H1 (cell line): ENCODE results near the gene SLFN13. TPM values are rescaled to one million over a fixed set of nuclear protein-coding genes. Genes with fewer than 3 reads are reported as not detected.

Experiments
- CTCF ChIA-PET: fragments of 300-600 bp; sonication (Branson Sonifier 250); formaldehyde crosslinking; loops from one replicate; lab custom pipeline; 2021; ENCODE audit not compliant: partially characterized antibody; lab: Charles Lee
- POLR2A ChIA-PET: fragments of 300-600 bp; sonication (Branson Sonifier 250); formaldehyde crosslinking; loops from one replicate; lab custom pipeline; 2021; ENCODE audit warnings: inconsistent platforms; ENCODE audit not compliant: partially characterized antibody; lab: Charles Lee
- DNase-seq, 2 experiments: peaks; one replicate each; pipeline versions ENCODE4 v3.0.0 to v3.0.0-alpha.2; 2010 to 2022; ENCODE audit warnings: low spot score in 2 of 2, low read depth in 1 of 2, mixed read lengths in 1 of 2
- FAIRE-seq: peaks from 2 replicates; lab custom pipeline; 2011; peaks lifted over from hg19 to GRCh38; lab: Jason Lieb, UNC
- H2AFZ ChIP-seq: 2 replicates; pipeline ENCODE4 v1.8.1; 2012; ENCODE audit warnings: low read length, inconsistent platforms
- H2AK5ac ChIP-seq: 2 replicates; pipeline ENCODE4 v1.6.1; 2013; ENCODE audit warnings: low read depth, low read length
- H2BK120ac ChIP-seq: replicated peaks from 2 replicates; pipeline ENCODE3; 2013; ENCODE audit warnings: low read depth, low read length, inconsistent platforms
- H2BK12ac ChIP-seq: 2 replicates; pipeline ENCODE4 v1.6.1; 2013; ENCODE audit warnings: low read depth, low read length
- H2BK15ac ChIP-seq: 2 replicates; pipeline ENCODE4 v1.6.1; 2013; ENCODE audit warnings: low read length
- H2BK20ac ChIP-seq: 2 replicates; pipeline ENCODE4 v1.6.1; 2013; ENCODE audit warnings: low read length
- H2BK5ac ChIP-seq: 2 replicates; pipeline ENCODE4 v1.6.1; 2013; ENCODE audit warnings: low read depth, low read length
- H3K14ac ChIP-seq: 2 replicates; pipeline ENCODE4 v1.6.1; 2013; ENCODE audit warnings: inconsistent platforms; ENCODE audit not compliant: insufficient read length
- H3K18ac ChIP-seq: 2 replicates; pipeline ENCODE4 v1.6.1; 2013; ENCODE audit warnings: low read length; ENCODE audit errors: extremely low read depth
- H3K23ac ChIP-seq: 2 replicates; pipeline ENCODE4 v1.6.1; 2013; ENCODE audit warnings: inconsistent platforms; ENCODE audit not compliant: insufficient read length
- H3K23me2 ChIP-seq: 2 replicates; pipeline ENCODE4 v1.6.1; 2013; ENCODE audit warnings: low read depth, low read length
- H3K27ac ChIP-seq: 2 replicates; pipeline ENCODE4 v1.6.1; 2011; ENCODE audit warnings: low read depth, low read length, inconsistent platforms
- H3K27me3 ChIP-seq, 4 experiments: replicated peaks in 1 of 4; 1 replicate in 1 of 4; 2 replicates in 3 of 4; pipeline versions ENCODE4 v1.6.1 to v1.8.1; 2011 to 2013; ENCODE audit warnings: low read length in 3 of 4, mild to moderate bottlenecking in 3 of 4, inconsistent platforms in 2 of 4, mixed read lengths in 2 of 4, moderate library complexity in 1 of 4; ENCODE audit not compliant: control insufficient read depth in 3 of 4, insufficient read depth in 3 of 4; ENCODE audit errors: extremely low read depth in 1 of 4
- H3K36me3 ChIP-seq, 4 experiments: 2 replicates each; pipeline versions ENCODE4 v1.6.1 to v1.8.1; 2011 to 2013; ENCODE audit warnings: mild to moderate bottlenecking in 4 of 4, low read length in 3 of 4, moderate library complexity in 2 of 4, control low read depth in 1 of 4, inconsistent platforms in 1 of 4; ENCODE audit not compliant: insufficient read depth in 4 of 4, control insufficient read depth in 2 of 4
- H3K4ac ChIP-seq: replicated peaks from 2 replicates; pipeline ENCODE3; 2013; ENCODE audit warnings: low read length, low read depth, mixed read lengths, inconsistent platforms; ENCODE audit not compliant: insufficient read length
- H3K4me1 ChIP-seq, 4 experiments: replicated peaks in 1 of 4; 1 replicate in 1 of 4; 2 replicates in 3 of 4; pipeline versions ENCODE4 v1.6.1 to v1.8.1; 2011 to 2013; ENCODE audit warnings: low read length in 3 of 4, inconsistent platforms in 2 of 4, mixed read lengths in 1 of 4; ENCODE audit not compliant: insufficient read depth in 4 of 4, control insufficient read depth in 3 of 4
- H3K4me2 ChIP-seq, 2 experiments: 2 replicates each; pipeline versions ENCODE4 v1.6.1 to v1.8.1; 2011 to 2013; ENCODE audit warnings: low read depth in 2 of 2, low read length in 2 of 2, control low read depth in 1 of 2, inconsistent platforms in 1 of 2, mild to moderate bottlenecking in 1 of 2; ENCODE audit not compliant: insufficient read depth in 1 of 2
- H3K4me3 ChIP-seq, 4 experiments: fragments of 200-600, 300-600 bp in 1 of 4; sonication (generic), shearing (Covaris generic), sonication (Bioruptor Twin) in 1 of 4; 2 replicates each; pipeline versions ENCODE4 v1.5.1 to v1.8.1; 2011 to 2016; ENCODE audit warnings: low read length in 4 of 4, low read depth in 3 of 4, control low read depth in 2 of 4, inconsistent platforms in 2 of 4, mild to moderate bottlenecking in 2 of 4, mixed read lengths in 1 of 4, moderate library complexity in 1 of 4; ENCODE audit not compliant: insufficient read depth in 2 of 4; ENCODE audit errors: extremely low read depth in 1 of 4
- H3K56ac ChIP-seq: replicated peaks from 2 replicates; pipeline ENCODE3; 2013; ENCODE audit warnings: low read depth, mild to moderate bottlenecking, mixed read lengths, low read length, inconsistent platforms; ENCODE audit not compliant: insufficient read length
- H3K79me1 ChIP-seq: 2 replicates; pipeline ENCODE4 v1.6.1; 2013; ENCODE audit warnings: low read depth, low read length, control low read depth
- H3K79me2 ChIP-seq, 2 experiments: 2 replicates each; pipeline versions ENCODE4 v1.6.1 to v1.8.1; 2012 to 2013; ENCODE audit warnings: low read length in 2 of 2, mild to moderate bottlenecking in 2 of 2, inconsistent platforms in 1 of 2; ENCODE audit not compliant: insufficient read depth in 2 of 2, control insufficient read depth in 1 of 2
- H3K9ac ChIP-seq, 4 experiments: replicated peaks in 1 of 4; 1 replicate in 1 of 4; 2 replicates in 3 of 4; pipeline versions ENCODE4 v1.6.1 to v1.8.1; 2011 to 2013; ENCODE audit warnings: low read depth in 3 of 4, low read length in 3 of 4, control low read depth in 2 of 4, mild to moderate bottlenecking in 2 of 4, moderate library complexity in 2 of 4, inconsistent platforms in 1 of 4; ENCODE audit errors: extremely low read depth in 1 of 4
- H3K9me3 ChIP-seq, 2 experiments: 2 replicates each; pipeline versions ENCODE4 v1.6.1 to v1.8.1; 2012 to 2013; ENCODE audit warnings: mild to moderate bottlenecking in 2 of 2, moderate library complexity in 2 of 2, control low read depth in 1 of 2, inconsistent platforms in 1 of 2, low read depth in 1 of 2, low read length in 1 of 2, mixed read lengths in 1 of 2; ENCODE audit not compliant: insufficient read depth in 2 of 2
- H4K20me1 ChIP-seq, 2 experiments: replicated peaks in 1 of 2; 2 replicates each; pipeline versions ENCODE3 to v1.8.1; 2011 to 2013; ENCODE audit warnings: inconsistent platforms in 2 of 2, low read length in 2 of 2, mild to moderate bottlenecking in 1 of 2; ENCODE audit not compliant: insufficient read depth in 2 of 2, control insufficient read depth in 1 of 2
- H4K5ac ChIP-seq: 2 replicates; pipeline ENCODE4 v1.6.1; 2013; ENCODE audit warnings: low read length, low read depth, mixed read lengths, inconsistent platforms; ENCODE audit not compliant: insufficient read length
- H4K8ac ChIP-seq: 2 replicates; pipeline ENCODE4 v1.8.0; 2013; ENCODE audit warnings: mild to moderate bottlenecking, moderate library complexity, low read length, inconsistent platforms; ENCODE audit not compliant: insufficient read depth; ENCODE audit errors: extremely low read depth
- H4K91ac ChIP-seq: replicated peaks from 2 replicates; pipeline ENCODE3; 2013; ENCODE audit warnings: low read length, mixed read lengths, inconsistent platforms; ENCODE audit not compliant: insufficient read length
- CBX8 ChIP-seq: fragments of 300-800, 300-1000 bp; sonication (generic); IDR thresholded peaks from 2 replicates; pipeline ENCODE4 v1.7.1; 2016; ENCODE audit warnings: low read depth, low read length, borderline replicate concordance
- CEBPB ChIP-seq: IDR thresholded peaks from 2 replicates; pipeline ENCODE4 v1.6.1; 2012; ENCODE audit warnings: low read depth, low read length
- GABPA ChIP-seq: IDR thresholded peaks from 2 replicates; pipeline ENCODE4 v1.6.1; 2011; ENCODE audit warnings: mild to moderate bottlenecking, low read length, moderate library complexity, borderline replicate concordance; ENCODE audit not compliant: insufficient read depth
- JUND ChIP-seq: IDR thresholded peaks from 2 replicates; pipeline ENCODE4 v1.6.1; 2011; ENCODE audit warnings: mild to moderate bottlenecking, improper control_type of control experiment, low read length
- NANOG ChIP-seq: IDR thresholded peaks from 2 replicates; pipeline ENCODE4 v1.6.1; 2011; ENCODE audit warnings: low read length, low read depth, mild to moderate bottlenecking, inconsistent platforms; ENCODE audit not compliant: insufficient read depth, poor library complexity, severe bottlenecking
- POU5F1 ChIP-seq: IDR thresholded peaks from 2 replicates; pipeline ENCODE4 v1.6.1; 2011; ENCODE audit warnings: low read depth, mild to moderate bottlenecking, low read length, moderate library complexity
- SIRT6 ChIP-seq: IDR thresholded peaks from one replicate; pipeline ENCODE4 v1.7.1; 2012; ENCODE audit warnings: low read length, inconsistent platforms
- SP1 ChIP-seq: IDR thresholded peaks from 2 replicates; pipeline ENCODE4 v1.6.1; 2011; ENCODE audit warnings: low read depth, low read length
- SP4 ChIP-seq: IDR thresholded peaks from 2 replicates; pipeline ENCODE4 v1.6.1; 2012; ENCODE audit warnings: low read length, inconsistent platforms
- TAF1 ChIP-seq: IDR thresholded peaks from 2 replicates; pipeline ENCODE4 v1.6.1; 2011; ENCODE audit warnings: mild to moderate bottlenecking, low read depth, low read length
- WGBS, 2 experiments: shearing (Covaris generic) in 1 of 2; methylation state at CpG; one replicate each; pipeline versions ENCODE4 v1.1.6 to v1.1.7; 2013 to 2015; ENCODE audit warnings: low lambda C conversion rate in 2 of 2, mixed read lengths in 2 of 2, inconsistent platforms in 1 of 2, low coverage in 1 of 2, missing lambda C conversion rate in 1 of 2; ENCODE audit not compliant: insufficient replicate concordance in 2 of 2, insufficient coverage in 1 of 2, insufficient read length in 1 of 2; ENCODE audit errors: extremely low coverage in 1 of 2, missing lambda C conversion rate in 1 of 2; 5-methylcytosine and 5-hydroxymethylcytosine counted together
- polyA plus RNA-seq, 7 experiments: library from polyadenylated mRNA; depleted of rRNA in 3 of 7; stranded (reverse) in 5 of 7; unstranded in 2 of 7; fragments of >200 nt in 5 of 7; fragments of 200-250 nt in 2 of 7; gene quantifications; 1 replicate in 5 of 7; 2 replicates in 1 of 7; 4 replicates in 1 of 7; pipeline versions ENCODE4 v1.2.1 to v1.2.3, GENCODE V29; 2011 to 2013; ENCODE audit warnings: missing spikeins in 2 of 7, mixed read lengths in 2 of 7
- total RNA-seq: library from RNA; stranded (reverse); fragmentation: NEBNext Ultra II Directional; extraction: Animal tissue kit (Norgen Biotek cat#: 25700); gene quantifications from 2 replicates; pipeline ENCODE4 v1.2.1, GENCODE V29; 2021

The SLFN13 gene
- total and polyA plus RNA-seq, 2 of the 8 experiments (the other 6 are each of a cell fraction or from before 2014, with no cell fraction given), result 15.7 to 27.5 TPM

DNA sequence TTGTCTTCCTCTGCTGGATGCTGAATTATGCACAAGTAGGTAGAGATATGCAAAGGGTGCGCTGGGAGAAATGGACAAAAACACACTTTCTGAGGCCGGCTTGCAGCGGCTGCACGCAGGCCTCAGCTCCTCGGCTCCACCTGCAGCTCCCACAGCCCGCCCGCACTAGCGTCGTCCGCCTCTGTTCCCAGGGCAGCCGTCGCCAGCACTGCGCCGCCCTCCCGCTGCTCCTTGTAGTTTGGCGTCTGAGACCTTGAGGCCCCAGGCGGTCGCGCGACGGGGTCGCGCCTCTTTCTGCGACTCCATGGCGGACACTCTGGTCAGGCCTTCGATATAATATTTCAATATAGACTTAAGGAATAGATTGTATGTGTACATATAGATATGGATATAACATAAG is 41.0 kb downstream of the SLFN13 start:
- Histone ChIP-seq H3K9me3 (no peaks in the 10 kb centered on the region; a peak in 1 of 4 replicates), H3K4ac (no peak overlapping the region), H3K23ac (no peak overlapping the region), H3K79me1 (no peaks in the 10 kb centered on the region), H2AFZ (no peak overlapping the region), H2BK12ac (no peak overlapping the region), H2BK120ac (no peak overlapping the region), H3K23me2 (no peaks in the 10 kb centered on the region), H2AK5ac (no peak overlapping the region), H4K5ac (no peak overlapping the region), H3K79me2 (no peaks in the 10 kb centered on the region), H3K14ac (no peak overlapping the region), H3K4me1 (no peaks in the 10 kb centered on the region), H3K27ac (no peak overlapping the region), H3K4me2 (no peak overlapping the region), H4K91ac (no peak overlapping the region), H2BK20ac (no peak overlapping the region), H4K8ac (no peak overlapping the region), H4K20me1 (no peaks in the 10 kb centered on the region), H3K36me3 (no peaks in the 10 kb centered on the region; a peak in 2 of 8 replicates), H3K18ac (no peak overlapping the region), H3K9ac (no peak overlapping the region), H3K27me3 (no peaks in the 10 kb centered on the region), H2BK5ac (no peak overlapping the region), H3K4me3 (no peak overlapping the region), H3K56ac (no peak overlapping the region), H2BK15ac (no peak overlapping the region)
- no peak for FAIRE-seq
- DNase-seq, result no peak
- WGBS, 2 experiments, result 92% methylated on average over 26 of the region's 26 CpGs; no CpG with 5 or more reads in 1 of the 2 experiments
- TF ChIP-seq CBX8 (no peak), CEBPB (no peak), SIRT6 (no peak), SP1 (no peak), TAF1 (no peak), SP4 (no peak), POU5F1 (no peak), NANOG (no peak), JUND (no peak), GABPA (no peak)
- ChIA-PET POLR2A (no interaction called here), CTCF (interaction anchor here (1.6 kb wide), 1 partner anchor 95 kb away, joined by 4 read pairs; no protein-coding TSS in a partner anchor)
